ENCODE measurements around the gene FMNL2.

FMNL2 gene

DNA sequence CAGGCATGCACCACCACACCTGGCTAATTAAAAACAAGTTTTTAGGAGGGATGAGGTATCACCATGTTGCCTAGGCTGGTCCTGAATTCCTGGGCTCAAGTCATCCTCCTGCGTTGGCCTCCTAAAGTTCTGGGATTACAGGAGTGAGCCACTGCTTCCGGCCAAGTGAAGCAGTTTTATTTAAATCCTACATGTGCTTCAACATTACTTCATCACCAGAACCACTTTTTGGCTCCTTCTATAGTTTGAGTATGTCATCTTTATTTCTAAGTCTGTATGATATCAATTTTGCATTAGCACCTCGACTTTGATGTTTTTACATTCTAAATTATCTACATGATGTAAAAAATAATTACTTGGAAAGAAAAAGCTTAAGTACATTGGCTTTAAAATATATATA, 144.3 kb downstream of the FMNL2 start:
- Histone ChIP-seq H3K9me3 (ENCODE audit: insufficient read depth, low read length, severe bottlenecking) (no peaks in the 10 kb centered on the region), H2AFZ (ENCODE audit: low read depth, low read length) (no peak overlapping the region), H3K79me2 (ENCODE audit: insufficient read depth, low read length) (no peaks in the 10 kb centered on the region), H3K4me3 (ENCODE audit: low read depth in 1 of 2, low read length in 2 of 2) (no peak overlapping the region), H4K20me1 (ENCODE audit: insufficient read depth, low read length) (no peaks in the 10 kb centered on the region), H3K4me1 (ENCODE audit: insufficient read depth, low read length) (no peaks in the 10 kb centered on the region), H3K27ac (ENCODE audit: low read length) (no peak overlapping the region), H3K4me2 (ENCODE audit: insufficient read depth, low read length) (no peak overlapping the region), H3K27me3 (ENCODE audit: insufficient read depth, low read length, poor library complexity) (no peaks in the 10 kb centered on the region), H3K36me3 (ENCODE audit: insufficient read depth, low read length) (no peaks in the 10 kb centered on the region), H3K9ac (ENCODE audit: low read depth, low read length) (no peak overlapping the region)
- ATAC-seq (ENCODE audit: insufficient read depth, low read depth) (no peak), DNase-seq (no peak)
- TF ChIP-seq, protein P1, sequence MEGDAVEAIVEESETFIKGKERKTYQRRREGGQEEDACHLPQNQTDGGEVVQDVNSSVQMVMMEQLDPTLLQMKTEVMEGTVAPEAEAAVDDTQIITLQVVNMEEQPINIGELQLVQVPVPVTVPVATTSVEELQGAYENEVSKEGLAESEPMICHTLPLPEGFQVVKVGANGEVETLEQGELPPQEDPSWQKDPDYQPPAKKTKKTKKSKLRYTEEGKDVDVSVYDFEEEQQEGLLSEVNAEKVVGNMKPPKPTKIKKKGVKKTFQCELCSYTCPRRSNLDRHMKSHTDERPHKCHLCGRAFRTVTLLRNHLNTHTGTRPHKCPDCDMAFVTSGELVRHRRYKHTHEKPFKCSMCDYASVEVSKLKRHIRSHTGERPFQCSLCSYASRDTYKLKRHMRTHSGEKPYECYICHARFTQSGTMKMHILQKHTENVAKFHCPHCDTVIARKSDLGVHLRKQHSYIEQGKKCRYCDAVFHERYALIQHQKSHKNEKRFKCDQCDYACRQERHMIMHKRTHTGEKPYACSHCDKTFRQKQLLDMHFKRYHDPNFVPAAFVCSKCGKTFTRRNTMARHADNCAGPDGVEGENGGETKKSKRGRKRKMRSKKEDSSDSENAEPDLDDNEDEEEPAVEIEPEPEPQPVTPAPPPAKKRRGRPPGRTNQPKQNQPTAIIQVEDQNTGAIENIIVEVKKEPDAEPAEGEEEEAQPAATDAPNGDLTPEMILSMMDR (IDR thresholded peaks at IDR 0.05; ENCODE audit: borderline replicate concordance, extremely low read depth, low read length, poor library complexity, severe bottlenecking) = no peak
- TF ChIP-seq EZH2 (IDR thresholded peaks at IDR 0.05; ENCODE audit: borderline replicate concordance, low read depth, low read length, severe bottlenecking) = no peak

DNA sequence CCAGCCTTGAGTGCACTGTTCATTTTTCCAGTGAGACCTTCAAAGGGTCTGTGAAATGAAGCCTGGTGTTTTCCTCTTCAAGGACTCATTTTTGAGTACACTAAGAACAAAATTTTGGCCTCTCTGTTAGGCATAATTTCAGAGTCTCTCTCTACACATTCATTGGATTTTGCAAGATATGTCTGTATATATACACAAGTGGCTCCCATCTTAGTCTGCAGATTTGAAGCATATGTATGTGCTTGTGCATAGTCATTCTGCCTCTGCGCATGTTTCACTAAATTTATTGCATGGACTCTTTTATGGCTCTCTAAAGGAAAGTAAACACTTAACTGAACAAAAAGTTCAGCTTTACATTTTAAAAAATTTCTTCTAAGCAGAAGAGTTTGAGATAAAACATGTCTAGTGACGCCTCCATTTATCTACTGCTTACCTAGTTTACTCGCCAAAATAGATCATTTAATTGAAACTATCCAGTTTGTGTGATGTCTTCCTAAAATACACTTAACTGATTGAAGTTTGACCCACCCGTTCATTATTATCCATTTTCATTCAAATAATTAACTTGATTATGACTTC, 145.9 kb downstream of the FMNL2 start:
- Histone ChIP-seq H3K27ac (ENCODE audit: low read length) (no peak overlapping the region), H4K20me1 (ENCODE audit: insufficient read depth, low read length) (no peaks in the 10 kb centered on the region), H3K79me2 (ENCODE audit: insufficient read depth, low read length) (no peaks in the 10 kb centered on the region), H3K4me2 (ENCODE audit: insufficient read depth, low read length) (no peak overlapping the region), H3K36me3 (ENCODE audit: insufficient read depth, low read length) (no peaks in the 10 kb centered on the region), H2AFZ (ENCODE audit: low read depth, low read length) (no peak overlapping the region), H3K4me1 (ENCODE audit: insufficient read depth, low read length) (no peaks in the 10 kb centered on the region), H3K9me3 (ENCODE audit: insufficient read depth, low read length, severe bottlenecking) (no peaks in the 10 kb centered on the region), H3K4me3 (ENCODE audit: low read depth in 1 of 2, low read length in 2 of 2) (no peak overlapping the region), H3K27me3 (ENCODE audit: insufficient read depth, low read length, poor library complexity) (no peaks in the 10 kb centered on the region), H3K9ac (ENCODE audit: low read depth, low read length) (no peak overlapping the region)
- DNase-seq (no peak), ATAC-seq (ENCODE audit: insufficient read depth, low read depth) (no peak)
- TF ChIP-seq, protein P1 (IDR thresholded peaks at IDR 0.05; ENCODE audit: borderline replicate concordance, extremely low read depth, low read length, poor library complexity, severe bottlenecking) = no peak
- TF ChIP-seq EZH2 (IDR thresholded peaks at IDR 0.05; ENCODE audit: borderline replicate concordance, low read depth, low read length, severe bottlenecking) = no peak

DNA sequence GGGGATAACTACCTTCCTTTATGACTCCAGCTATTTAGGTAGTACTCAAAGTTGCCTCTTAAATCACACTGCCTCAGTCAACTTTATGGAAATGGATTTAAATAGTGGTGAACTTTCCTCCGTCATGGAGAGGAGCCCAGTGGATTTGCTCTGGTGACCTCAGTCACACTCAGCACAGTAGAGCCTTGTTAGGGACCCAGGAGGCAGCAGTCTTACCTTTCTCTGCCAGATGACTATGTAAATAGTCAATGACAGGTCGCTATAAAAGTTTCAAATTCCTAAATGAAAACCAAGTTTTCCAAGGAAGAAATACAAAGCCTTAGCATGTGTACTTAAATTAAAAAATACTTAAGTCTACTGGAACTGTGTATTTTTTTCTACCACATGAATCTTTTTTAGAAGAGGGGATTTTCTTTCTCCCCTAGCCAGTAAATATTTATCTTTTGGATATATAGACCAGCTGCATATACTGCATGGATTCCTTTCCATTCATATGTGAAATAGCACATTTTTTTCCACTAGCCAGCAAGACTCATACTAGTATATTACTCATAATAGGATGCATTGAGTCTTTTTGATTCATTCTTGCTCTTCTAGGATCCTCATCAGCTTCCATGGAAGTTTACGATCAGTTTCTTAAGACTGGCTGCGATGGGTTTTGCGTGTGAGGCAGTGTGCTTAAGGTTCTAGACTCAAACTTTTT, 147.1 kb downstream of the FMNL2 start:
- H3K27ac ChIP-seq (ENCODE audit: low read length) = no peak overlapping the region
- no peaks in the 10 kb centered on the region for H3K27me3 ChIP-seq (ENCODE audit: insufficient read depth, low read length, poor library complexity)
- DNase-seq = no peak
- ATAC-seq (ENCODE audit: insufficient read depth, low read depth) = no peak
- no peak overlapping the region for H3K4me2 ChIP-seq (ENCODE audit: insufficient read depth, low read length)
- no peak overlapping the region for H2AFZ ChIP-seq (ENCODE audit: low read depth, low read length)
- no peak for TF ChIP-seq EZH2 (IDR thresholded peaks at IDR 0.05; ENCODE audit: borderline replicate concordance, low read depth, low read length, severe bottlenecking)
- TF ChIP-seq, protein P1 (IDR thresholded peaks at IDR 0.05; ENCODE audit: borderline replicate concordance, extremely low read depth, low read length, poor library complexity, severe bottlenecking) = no peak
- no peak overlapping the region for H3K4me3 ChIP-seq (ENCODE audit: low read depth in 1 of 2, low read length in 2 of 2)
- H3K4me1 ChIP-seq (ENCODE audit: insufficient read depth, low read length) = no peaks in the 10 kb centered on the region
- no peaks in the 10 kb centered on the region for H3K36me3 ChIP-seq (ENCODE audit: insufficient read depth, low read length)
- H3K79me2 ChIP-seq (ENCODE audit: insufficient read depth, low read length) = no peaks in the 10 kb centered on the region
- H4K20me1 ChIP-seq (ENCODE audit: insufficient read depth, low read length) = no peaks in the 10 kb centered on the region
- H3K9me3 ChIP-seq (ENCODE audit: insufficient read depth, low read length, severe bottlenecking) = no peaks in the 10 kb centered on the region
- no peak overlapping the region for H3K9ac ChIP-seq (ENCODE audit: low read depth, low read length)
